Right renal pelvis (tissue), 4 donors: ENCODE data around the gene ANO3. TPM values are rescaled to one million over a fixed set of nuclear protein-coding genes. Genes with fewer than 3 reads are reported as not detected.
"Not testable (repeated sequence)": the region's sequence is repeated elsewhere in the genome, so short reads cannot be mapped to it uniquely, and the experiment has no call there.

Experiments
- DNase-seq, 4 donors: peaks; one replicate each; pipeline ENCODE4 v3.0.0-alpha.2; 2013; ENCODE audit warnings: low read depth in 4 of 4, low spot score in 3 of 4, missing footprints in 1 of 4
- polyA plus RNA-seq, 4 donors: library from polyadenylated mRNA; unstranded; fragments of 120-200 nt; gene quantifications; one replicate each; pipeline ENCODE4 v1.2.1, GENCODE V29; 2013; ENCODE audit not compliant: insufficient read length in 4 of 4

Gene ANO3
- polyA plus RNA-seq, 4 donors = 2.6 to 4.2 (median 3.4) TPM

GRCh38 chr11:26569646-26570045, 237.7 kb downstream of the ANO3 start:
- DNase-seq = no peak

GRCh38 chr11:26571861-26572654, 240.1 kb downstream of the ANO3 start, which contains the start of gene MUC15:
MUC15 (minus strand) TSS chr11:26572263; CDS start chr11:26567094, 5,169 bp downstream.
- no peak for DNase-seq

GRCh38 chr11:26572770-26573402, 241.0 kb downstream of the ANO3 start:
- no peak for DNase-seq

GRCh38 chr11:26573896-26574295, 242.0 kb downstream of the ANO3 start:
- DNase-seq = no peak

GRCh38 chr11:26575946-26576345, 244.0 kb downstream of the ANO3 start:
- DNase-seq = no peak

- no peak for DNase-seq
Measured at GRCh38 chr11:26578998-26579661, 247.2 kb downstream of the ANO3 start.

GRCh38 chr11:26579683-26580082, 247.8 kb downstream of the ANO3 start:
- DNase-seq = no peak

GRCh38 chr11:26580929-26581328, 249.0 kb downstream of the ANO3 start:
- no peak for DNase-seq

- no peak for DNase-seq
Measured at GRCh38 chr11:26583550-26583949, 251.6 kb downstream of the ANO3 start.

GRCh38 chr11:26584818-26585217, 252.9 kb downstream of the ANO3 start:
- no peak for DNase-seq

GRCh38 chr11:26587073-26587472, 255.1 kb downstream of the ANO3 start:
- no peak for DNase-seq

- no peak for DNase-seq
Measured at GRCh38 chr11:26593691-26594090, 261.8 kb downstream of the ANO3 start.

GRCh38 chr11:26595207-26595865, 263.4 kb downstream of the ANO3 start:
- DNase-seq = not testable (repeated sequence)

- DNase-seq = not testable (repeated sequence)
Measured at GRCh38 chr11:26597049-26597689, 265.2 kb downstream of the ANO3 start.

- DNase-seq = no peak
Measured at GRCh38 chr11:26597899-26598298, 266.0 kb downstream of the ANO3 start.

GRCh38 chr11:26599425-26599824, 267.5 kb downstream of the ANO3 start:
- DNase-seq = no peak

- DNase-seq = no peak
Measured at GRCh38 chr11:26599876-26600434, 268.0 kb downstream of the ANO3 start.

- DNase-seq = no peak
Measured at GRCh38 chr11:26607725-26608506, 276.0 kb downstream of the ANO3 start.

- DNase-seq = no peak
Measured at GRCh38 chr11:26608507-26609146, 276.7 kb downstream of the ANO3 start.
